Measurements from ENCODE around the gene GNAS-AS1.
"Not testable (repeated sequence)": the region's sequence is repeated elsewhere in the genome, so short reads cannot be mapped to it uniquely, and the experiment has no call there.

Gene GNAS-AS1

DNA sequence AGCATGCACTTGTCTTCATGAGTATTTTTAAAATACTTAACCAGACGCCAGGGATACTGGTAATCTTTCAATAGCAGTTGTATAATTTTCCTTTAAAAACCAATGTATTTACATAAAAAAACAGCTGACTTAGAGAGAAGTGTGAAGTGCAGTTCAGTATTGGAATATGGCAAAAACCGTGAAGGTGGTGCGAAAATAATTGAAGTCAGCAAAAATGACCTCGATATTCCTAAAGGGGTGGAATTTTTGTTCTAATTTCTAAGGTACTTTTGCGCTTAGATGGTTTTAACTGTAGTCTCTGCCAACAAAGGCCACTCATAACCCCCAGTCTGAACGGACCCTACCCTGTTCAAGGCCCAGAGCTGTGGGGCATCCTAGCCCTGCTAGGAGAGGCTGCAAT, 25.3 kb downstream of the GNAS-AS1 start:
- no peaks in the 10 kb centered on the region for H3K4me1 ChIP-seq (ENCODE audit: control insufficient read depth, insufficient read depth, low read length)
- H3K27me3 ChIP-seq (ENCODE audit: control insufficient read depth, insufficient read depth, low read length): no peaks in the 10 kb centered on the region
- H3K4me3 ChIP-seq (ENCODE audit: low read depth, low read length): no peak overlapping the region
- peaks cover 40% of the 10 kb centered on the region for H3K36me3 ChIP-seq (ENCODE audit: control insufficient read depth, insufficient read depth, low read length)
- no peaks in the 10 kb centered on the region for H3K9me3 ChIP-seq (ENCODE audit: control insufficient read depth, insufficient read depth, low read length)
- no peak overlapping the region for H3K9ac ChIP-seq (ENCODE audit: low read depth, low read length)

DNA sequence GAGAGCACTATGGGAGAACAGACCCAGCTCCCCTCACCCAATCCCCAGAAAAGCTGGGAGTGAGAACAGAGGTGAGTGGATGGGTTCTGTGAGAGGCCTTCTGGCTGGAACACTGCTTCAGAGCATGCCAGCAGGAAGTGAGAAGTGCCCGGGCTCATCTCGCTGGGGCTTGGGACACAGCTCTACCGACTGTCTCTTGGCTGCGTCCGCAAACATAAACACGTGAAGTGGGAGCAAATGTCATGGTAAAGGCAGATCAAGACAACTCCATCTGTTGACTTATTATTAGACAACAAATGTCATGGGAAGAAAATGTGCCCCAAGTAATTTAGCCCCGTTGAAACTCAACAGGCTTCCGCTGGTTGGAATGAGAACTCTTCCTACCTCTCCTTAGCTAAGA, 25.9 kb downstream of the GNAS-AS1 start:
- no peak overlapping the region for H3K9ac ChIP-seq (ENCODE audit: low read depth, low read length)
- H3K27me3 ChIP-seq (ENCODE audit: control insufficient read depth, insufficient read depth, low read length): no peaks in the 10 kb centered on the region
- H3K36me3 ChIP-seq (ENCODE audit: control insufficient read depth, insufficient read depth, low read length): peaks cover 40% of the 10 kb centered on the region

DNA sequence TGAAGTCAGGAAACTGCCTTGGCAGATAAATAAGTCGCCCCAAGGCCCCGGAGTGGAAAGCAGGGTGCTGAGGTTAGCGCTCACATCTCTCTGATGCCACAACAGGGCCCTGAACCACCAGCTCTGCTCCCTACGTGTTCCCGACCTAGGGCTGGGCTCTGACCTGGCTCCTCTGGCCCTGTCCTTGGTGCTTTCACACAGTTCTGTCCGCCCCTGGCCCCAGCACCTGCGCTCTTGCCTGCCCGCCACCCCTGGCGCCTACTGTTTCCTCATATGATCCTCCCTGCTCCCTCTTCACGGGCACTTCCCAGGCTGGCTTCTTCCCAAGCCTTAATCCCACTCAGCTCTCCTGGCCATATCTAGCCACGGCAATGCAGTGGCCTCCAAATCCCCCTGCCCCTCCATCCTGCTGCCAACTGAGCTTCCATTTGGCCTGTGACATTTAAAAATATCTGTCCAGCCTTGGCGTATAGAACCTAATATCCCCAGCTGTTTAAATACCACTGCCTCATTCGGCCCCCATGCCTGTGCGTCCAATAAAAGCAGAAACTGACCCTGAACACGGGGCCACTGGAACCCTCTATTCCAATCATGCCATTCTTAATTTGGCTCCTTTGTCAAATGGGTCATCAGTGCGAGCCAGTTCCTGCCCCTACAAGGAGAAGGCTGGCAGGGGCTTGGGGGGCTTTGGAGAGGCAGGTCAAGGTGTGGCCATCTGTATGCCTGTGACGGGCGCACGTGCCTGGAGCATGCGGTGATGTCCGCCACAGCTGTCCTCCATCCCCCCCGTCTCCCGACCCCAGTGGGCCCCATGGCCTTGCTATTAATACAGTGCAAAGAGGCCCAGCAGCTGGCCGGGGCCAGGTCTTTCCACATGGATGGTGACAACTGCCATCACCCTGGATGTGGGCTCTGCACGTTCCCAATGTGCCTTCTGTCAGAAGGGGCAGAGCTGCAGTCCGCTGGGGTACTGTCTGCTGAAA, 27.7 kb downstream of the GNAS-AS1 start:
- Histone ChIP-seq H3K4me3 (ENCODE audit: low read depth, low read length) (no peak overlapping the region), H3K4me1 (ENCODE audit: control insufficient read depth, insufficient read depth, low read length) (no peaks in the 10 kb centered on the region), H3K9ac (ENCODE audit: low read depth, low read length) (no peak overlapping the region), H3K36me3 (ENCODE audit: control insufficient read depth, insufficient read depth, low read length) (peaks cover 55% of the 10 kb centered on the region), H3K9me3 (ENCODE audit: control insufficient read depth, insufficient read depth, low read length) (no peaks in the 10 kb centered on the region), H3K27me3 (ENCODE audit: control insufficient read depth, insufficient read depth, low read length) (no peaks in the 10 kb centered on the region)

More for the DNA sequence above, 25.9 kb downstream of the GNAS-AS1 start:
- H3K4me3 ChIP-seq (ENCODE audit: low read depth, low read length): no peak overlapping the region
- H3K9me3 ChIP-seq (ENCODE audit: control insufficient read depth, insufficient read depth, low read length): no peaks in the 10 kb centered on the region
- no peaks in the 10 kb centered on the region for H3K4me1 ChIP-seq (ENCODE audit: control insufficient read depth, insufficient read depth, low read length)

DNA sequence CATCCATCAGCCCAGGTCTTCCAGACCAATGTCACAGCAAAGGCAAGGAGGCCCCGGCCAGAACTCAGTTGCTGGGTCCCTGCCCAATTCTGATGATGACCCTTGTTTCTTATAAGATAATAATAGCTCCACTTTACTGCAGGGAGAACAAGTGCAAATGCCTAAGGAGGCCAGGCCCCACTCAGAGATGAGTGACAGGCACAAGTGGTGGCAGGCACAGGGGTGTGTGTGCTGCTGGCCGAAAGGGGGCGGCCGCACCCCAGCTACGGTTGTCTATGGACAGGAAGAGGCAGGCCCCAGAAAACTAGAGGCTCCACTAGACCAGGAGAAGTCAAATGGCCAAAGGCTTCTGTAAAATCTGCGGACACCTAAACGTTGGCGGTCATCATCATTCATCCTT, 28.6 kb downstream of the GNAS-AS1 start:
- Histone ChIP-seq H3K36me3 (ENCODE audit: control insufficient read depth, insufficient read depth, low read length) (peaks cover 60% of the 10 kb centered on the region), H3K9ac (ENCODE audit: low read depth, low read length) (no peak overlapping the region), H3K27me3 (ENCODE audit: control insufficient read depth, insufficient read depth, low read length) (no peaks in the 10 kb centered on the region)

DNA sequence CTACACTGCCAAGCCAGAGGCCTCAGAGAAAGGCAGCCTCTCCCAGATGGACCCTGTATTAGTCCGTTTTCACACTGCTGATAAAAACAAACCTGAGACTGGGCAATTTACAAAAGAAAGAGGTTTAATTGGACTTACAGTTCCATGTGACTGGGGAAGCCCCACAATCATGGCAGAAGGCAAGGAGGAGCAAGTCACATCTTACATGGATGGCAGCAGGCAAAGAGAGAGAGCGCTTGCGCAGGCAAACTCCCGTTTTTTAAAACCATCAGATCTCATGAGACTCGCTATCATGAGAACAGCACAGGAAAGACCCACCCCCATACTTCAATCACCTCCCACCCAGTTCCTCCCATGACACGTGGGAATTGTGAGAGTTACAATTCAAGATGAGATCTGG, 30.2 kb downstream of the GNAS-AS1 start:
- H3K4me3 ChIP-seq (ENCODE audit: low read depth, low read length); H3K27me3 ChIP-seq (ENCODE audit: control insufficient read depth, insufficient read depth, low read length); H3K4me1 ChIP-seq (ENCODE audit: control insufficient read depth, insufficient read depth, low read length); H3K9me3 ChIP-seq (ENCODE audit: control insufficient read depth, insufficient read depth, low read length); H3K9ac ChIP-seq (ENCODE audit: low read depth, low read length): not testable (repeated sequence)
- H3K36me3 ChIP-seq (ENCODE audit: control insufficient read depth, insufficient read depth, low read length): peaks cover 59% of the 10 kb centered on the region

More for the DNA sequence above, 28.6 kb downstream of the GNAS-AS1 start:
- Histone ChIP-seq H3K9me3 (ENCODE audit: control insufficient read depth, insufficient read depth, low read length) (no peaks in the 10 kb centered on the region), H3K4me3 (ENCODE audit: low read depth, low read length) (no peak overlapping the region), H3K4me1 (ENCODE audit: control insufficient read depth, insufficient read depth, low read length) (no peaks in the 10 kb centered on the region)

DNA sequence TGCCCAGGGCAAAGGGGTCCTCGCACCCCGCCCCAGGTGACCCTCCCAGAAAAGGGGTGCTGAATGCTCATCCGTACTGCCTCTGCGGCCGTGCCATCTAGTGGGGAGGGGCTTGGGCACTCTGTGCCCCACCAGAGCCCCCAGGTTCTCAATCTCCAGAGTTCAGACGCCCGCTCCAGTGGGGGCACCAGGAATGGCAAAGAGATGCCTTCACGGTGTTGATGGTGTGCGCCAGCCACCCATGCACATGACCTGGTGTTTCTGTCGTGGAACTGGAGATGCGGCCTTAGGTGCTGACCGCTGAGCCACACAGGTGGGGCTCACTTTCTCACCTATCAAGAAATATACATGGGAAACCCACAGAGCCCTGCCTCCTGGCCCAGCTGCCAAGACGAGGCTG, 30.8 kb downstream of the GNAS-AS1 start:
- Histone ChIP-seq H3K9me3 (ENCODE audit: control insufficient read depth, insufficient read depth, low read length) (no peaks in the 10 kb centered on the region), H3K4me3 (ENCODE audit: low read depth, low read length) (no peak overlapping the region), H3K4me1 (ENCODE audit: control insufficient read depth, insufficient read depth, low read length) (no peaks in the 10 kb centered on the region), H3K9ac (ENCODE audit: low read depth, low read length) (no peak overlapping the region), H3K36me3 (ENCODE audit: control insufficient read depth, insufficient read depth, low read length) (peaks cover 54% of the 10 kb centered on the region), H3K27me3 (ENCODE audit: control insufficient read depth, insufficient read depth, low read length) (no peaks in the 10 kb centered on the region)

DNA sequence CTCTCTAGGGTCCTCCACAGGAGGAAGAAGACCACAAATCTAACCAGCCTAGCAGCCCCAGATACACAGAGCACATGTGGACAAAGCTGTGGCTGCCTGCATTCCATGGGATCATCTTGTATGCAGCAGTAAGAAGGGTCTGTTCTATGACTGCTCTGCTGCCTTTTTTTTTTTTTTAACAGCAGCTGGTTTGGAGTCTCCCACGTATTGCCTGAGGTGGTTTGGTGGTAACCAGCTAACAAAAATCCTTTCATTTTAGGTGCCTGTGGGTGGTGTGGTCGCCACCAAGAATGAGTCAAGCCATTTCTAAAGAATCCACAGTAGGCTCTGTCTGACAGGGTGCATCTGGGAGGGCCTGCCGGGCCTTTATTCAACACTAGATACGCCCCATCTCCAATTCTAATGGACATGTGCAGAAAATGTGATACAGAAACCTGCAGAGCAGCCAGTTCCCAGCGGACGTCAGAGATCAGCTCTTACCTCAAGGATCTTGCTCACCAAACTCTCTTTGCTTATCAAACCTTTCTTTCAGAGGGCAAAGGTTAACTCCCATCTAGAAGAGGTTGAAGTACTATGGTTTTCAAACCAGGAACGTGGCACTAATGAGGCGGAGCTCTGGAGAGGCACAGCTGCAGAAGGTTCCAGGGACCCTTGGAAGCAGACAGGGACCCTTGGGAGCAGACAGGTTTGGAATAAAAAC, 32.0 kb downstream of the GNAS-AS1 start:
- H3K36me3 ChIP-seq (ENCODE audit: control insufficient read depth, insufficient read depth, low read length): peaks cover 46% of the 10 kb centered on the region
- no peak overlapping the region for H3K9ac ChIP-seq (ENCODE audit: low read depth, low read length)
- H3K4me1 ChIP-seq (ENCODE audit: control insufficient read depth, insufficient read depth, low read length): no peaks in the 10 kb centered on the region
- H3K9me3 ChIP-seq (ENCODE audit: control insufficient read depth, insufficient read depth, low read length): no peaks in the 10 kb centered on the region
- no peak overlapping the region for H3K4me3 ChIP-seq (ENCODE audit: low read depth, low read length)
- H3K27me3 ChIP-seq (ENCODE audit: control insufficient read depth, insufficient read depth, low read length): no peaks in the 10 kb centered on the region

DNA sequence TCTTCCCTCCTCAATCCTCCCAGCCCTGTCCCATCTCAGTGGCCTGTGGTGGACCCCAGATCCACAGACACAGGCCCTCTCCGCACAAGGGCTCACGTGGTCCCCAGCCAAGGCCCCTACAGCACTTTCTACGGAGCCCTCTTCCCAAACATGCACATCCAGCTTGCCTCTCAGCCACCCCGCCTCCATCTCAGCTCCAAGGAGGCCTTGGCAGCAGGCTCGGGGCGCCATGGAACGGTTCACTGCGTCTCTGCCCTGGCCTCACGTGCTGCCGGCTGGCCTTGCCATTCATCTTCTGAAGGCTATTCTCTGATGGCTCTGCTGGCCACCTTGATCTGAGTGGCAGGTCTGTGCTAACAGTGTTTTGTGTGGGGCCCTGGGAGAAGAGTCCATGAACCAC, 33.0 kb downstream of the GNAS-AS1 start:
- Histone ChIP-seq H3K9me3 (ENCODE audit: control insufficient read depth, insufficient read depth, low read length) (no peaks in the 10 kb centered on the region), H3K4me3 (ENCODE audit: low read depth, low read length) (no peak overlapping the region), H3K36me3 (ENCODE audit: control insufficient read depth, insufficient read depth, low read length) (peaks cover 46% of the 10 kb centered on the region), H3K27me3 (ENCODE audit: control insufficient read depth, insufficient read depth, low read length) (no peaks in the 10 kb centered on the region), H3K4me1 (ENCODE audit: control insufficient read depth, insufficient read depth, low read length) (no peaks in the 10 kb centered on the region), H3K9ac (ENCODE audit: low read depth, low read length) (no peak overlapping the region)

DNA sequence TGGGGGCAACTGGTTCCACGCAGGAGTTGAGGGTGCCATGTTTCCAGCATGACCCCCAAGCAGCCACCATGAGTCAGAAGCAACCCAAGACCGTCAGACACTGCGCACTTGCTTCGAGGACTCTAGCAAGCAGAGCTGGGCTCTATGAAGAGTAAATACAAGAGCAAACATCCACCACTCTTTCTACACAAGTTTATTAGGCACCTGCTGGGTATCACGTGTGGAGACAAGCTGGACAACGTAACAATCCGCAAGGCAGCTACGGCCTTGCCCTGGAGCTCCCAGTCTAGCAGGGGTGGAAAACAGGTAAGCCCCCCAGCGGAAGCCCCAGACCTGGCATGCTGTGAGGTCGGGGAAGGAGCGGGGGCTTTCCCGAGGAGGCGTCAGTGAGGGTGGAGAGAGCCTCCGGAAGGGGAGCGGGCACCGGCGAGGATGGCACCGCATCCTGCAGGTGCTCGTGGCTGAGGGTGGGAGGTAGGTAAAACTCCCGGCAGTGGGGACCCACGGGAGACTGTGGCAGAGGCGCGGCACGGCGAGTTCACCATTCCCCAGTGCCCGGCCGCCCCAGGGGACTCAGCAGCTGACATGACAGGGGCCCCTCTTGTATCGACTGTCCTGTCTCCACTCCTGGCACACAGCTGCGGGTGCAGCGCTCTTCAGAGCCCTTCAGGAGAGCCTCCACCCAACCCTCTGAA, 33.6 kb downstream of the GNAS-AS1 start:
- H3K9me3 ChIP-seq (ENCODE audit: control insufficient read depth, insufficient read depth, low read length): no peaks in the 10 kb centered on the region
- H3K4me1 ChIP-seq (ENCODE audit: control insufficient read depth, insufficient read depth, low read length): no peaks in the 10 kb centered on the region
- H3K9ac ChIP-seq (ENCODE audit: low read depth, low read length): no peak overlapping the region
- H3K4me3 ChIP-seq (ENCODE audit: low read depth, low read length): no peak overlapping the region
- no peaks in the 10 kb centered on the region for H3K27me3 ChIP-seq (ENCODE audit: control insufficient read depth, insufficient read depth, low read length)
- H3K36me3 ChIP-seq (ENCODE audit: control insufficient read depth, insufficient read depth, low read length): peaks cover 46% of the 10 kb centered on the region

DNA sequence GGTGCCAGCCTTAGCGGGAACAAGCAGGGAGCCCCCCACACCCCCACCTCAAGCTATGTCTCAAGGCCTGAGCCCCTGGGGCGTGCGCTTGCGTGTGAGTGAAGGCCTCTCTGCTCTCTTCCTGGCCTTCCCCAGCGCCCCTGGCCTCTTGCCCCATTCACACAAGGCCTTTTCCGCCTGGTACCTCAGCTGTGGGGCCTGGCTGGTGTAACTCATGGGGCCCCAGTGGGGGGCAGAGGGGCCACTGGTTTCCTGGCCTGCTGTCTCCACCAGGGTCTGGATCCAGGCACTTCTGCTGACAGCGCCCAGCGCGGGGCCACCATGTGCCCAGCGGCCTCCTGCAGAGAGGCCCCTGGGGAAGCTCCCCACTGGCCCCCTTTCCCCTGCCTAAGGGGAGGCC, 34.7 kb downstream of the GNAS-AS1 start:
- Histone ChIP-seq H3K9me3 (ENCODE audit: control insufficient read depth, insufficient read depth, low read length) (no peaks in the 10 kb centered on the region), H3K9ac (ENCODE audit: low read depth, low read length) (no peak overlapping the region), H3K4me3 (ENCODE audit: low read depth, low read length) (no peak overlapping the region), H3K4me1 (ENCODE audit: control insufficient read depth, insufficient read depth, low read length) (no peaks in the 10 kb centered on the region), H3K27me3 (ENCODE audit: control insufficient read depth, insufficient read depth, low read length) (no peaks in the 10 kb centered on the region), H3K36me3 (ENCODE audit: control insufficient read depth, insufficient read depth, low read length) (peaks cover 36% of the 10 kb centered on the region)

DNA sequence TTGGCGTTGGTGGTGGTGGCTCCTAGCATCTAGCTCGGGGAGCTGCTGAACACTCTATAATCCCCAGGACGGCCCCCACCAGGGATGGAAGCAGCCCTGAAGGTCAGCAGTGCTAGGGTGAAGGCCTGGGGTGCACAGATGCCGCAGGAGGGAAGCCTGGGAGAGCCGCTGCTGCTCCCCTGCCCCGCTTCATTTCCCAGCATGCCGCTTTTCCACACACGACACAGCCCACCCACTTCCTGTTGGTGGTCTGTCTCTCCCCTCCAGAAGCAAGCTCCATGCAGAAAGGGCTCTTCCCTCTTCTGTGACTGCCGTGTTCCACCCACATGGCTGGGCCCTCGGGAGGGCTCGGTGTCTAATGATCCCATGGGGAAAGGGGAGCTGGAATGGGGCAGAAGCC, 35.3 kb downstream of the GNAS-AS1 start:
- H3K4me1 ChIP-seq (ENCODE audit: control insufficient read depth, insufficient read depth, low read length): no peaks in the 10 kb centered on the region
- H3K36me3 ChIP-seq (ENCODE audit: control insufficient read depth, insufficient read depth, low read length): peaks cover 29% of the 10 kb centered on the region
- no peaks in the 10 kb centered on the region for H3K9me3 ChIP-seq (ENCODE audit: control insufficient read depth, insufficient read depth, low read length)
- H3K27me3 ChIP-seq (ENCODE audit: control insufficient read depth, insufficient read depth, low read length): no peaks in the 10 kb centered on the region
- H3K4me3 ChIP-seq (ENCODE audit: low read depth, low read length): no peak overlapping the region
- H3K9ac ChIP-seq (ENCODE audit: low read depth, low read length): no peak overlapping the region

Data from iPS-15b (cell line).